SK-N-SH (cell line): Measurements from ENCODE around the gene OTOP3. TPM values are rescaled to one million over a fixed set of nuclear protein-coding genes. Genes with fewer than 3 reads are reported as not detected.
A peak's percentile ranks its signal among the peaks of the same experiment; 100 is the strongest.

ENCODE experiments used
- CTCF ChIA-PET: fragments of 300-600, 350-600 bp; formaldehyde crosslinking; extraction: SDS; loops from one replicate; lab custom pipeline; 2021; lab: Yijun Ruan, JAX
- POLR2A ChIA-PET: fragments of 350-600 bp; sonication (Branson Sonifier 250); formaldehyde crosslinking; extraction: SDS; loops from one replicate; lab custom pipeline; 2020; ENCODE audit warnings: antibody characterized with exemption, inconsistent platforms; lab: Yijun Ruan, JAX
- DNase-seq: peaks from one replicate; pipeline ENCODE4 v3.0.0; 2012
- H2AFZ ChIP-seq: fragments of 200-600 bp; sonication (generic); 2 replicates; pipeline ENCODE4 v1.8.1; 2016; ENCODE audit warnings: antibody characterized with exemption, mild to moderate bottlenecking, low read depth
- H3F3A ChIP-seq: fragments of 200-600 bp; sonication (generic); replicated peaks from 2 replicates; pipeline ENCODE3; 2016; ENCODE audit warnings: antibody characterized with exemption, mild to moderate bottlenecking; ENCODE audit not compliant: insufficient read depth
- H3K27ac ChIP-seq, 2 experiments: fragments of 200-500 bp in 1 of 2; fragments of 200-600 bp in 1 of 2; sonication (Bioruptor generic) in 1 of 2; sonication (generic), shearing (Covaris generic) in 1 of 2; 2 replicates each; pipeline versions ENCODE4 v1.5.1 to v1.6.1; 2014 to 2016; ENCODE audit warnings: low read depth in 2 of 2, inconsistent platforms in 1 of 2, low read length in 1 of 2, mild to moderate bottlenecking in 1 of 2, mixed read lengths in 1 of 2
- H3K27me3 ChIP-seq: fragments of 200-600 bp; sonication (generic), shearing (Covaris generic); 2 replicates; pipeline ENCODE4 v1.6.1; 2016; ENCODE audit warnings: mixed run types; ENCODE audit not compliant: insufficient read depth
- H3K36me3 ChIP-seq, 2 experiments: fragments of 200-500 bp in 1 of 2; fragments of 200-600 bp in 1 of 2; sonication (Bioruptor generic) in 1 of 2; sonication (generic) in 1 of 2; replicated peaks in 1 of 2; 2 replicates each; pipeline versions ENCODE3 to v1.5.1; 2014 to 2016; ENCODE audit warnings: low read length in 1 of 2, mild to moderate bottlenecking in 1 of 2; ENCODE audit not compliant: insufficient read depth in 2 of 2, control insufficient read depth in 1 of 2
- H3K4me1 ChIP-seq, 2 experiments: fragments of 200-500 bp in 1 of 2; fragments of 200-600 bp in 1 of 2; sonication (Bioruptor generic) in 1 of 2; sonication (generic), shearing (Covaris generic) in 1 of 2; 2 replicates each; pipeline versions ENCODE4 v1.5.1 to v1.6.1; 2014 to 2016; ENCODE audit warnings: low read depth in 1 of 2, low read length in 1 of 2, mixed run types in 1 of 2; ENCODE audit not compliant: insufficient read depth in 2 of 2, control insufficient read depth in 1 of 2
- H3K4me2 ChIP-seq: fragments of 200-600 bp; sonication (generic), shearing (Covaris generic); 2 replicates; pipeline ENCODE4 v1.6.1; 2017; ENCODE audit warnings: mixed run types
- H3K4me3 ChIP-seq, 2 experiments: fragments of 200-500 bp in 1 of 2; fragments of 200-600 bp in 1 of 2; sonication (Bioruptor generic) in 1 of 2; sonication (generic), shearing (Covaris generic) in 1 of 2; 2 replicates each; pipeline versions ENCODE4 v1.5.1 to v1.8.1; 2014 to 2016; ENCODE audit warnings: low read depth in 2 of 2, inconsistent platforms in 1 of 2, low read length in 1 of 2, mild to moderate bottlenecking in 1 of 2, mixed read lengths in 1 of 2, moderate library complexity in 1 of 2
- H3K79me2 ChIP-seq: fragments of 200-600 bp; sonication (generic); 2 replicates; pipeline ENCODE4 v1.8.1; 2017; ENCODE audit warnings: mild to moderate bottlenecking; ENCODE audit not compliant: insufficient read depth
- H3K9ac ChIP-seq: fragments of 200-600 bp; sonication (generic); 2 replicates; pipeline ENCODE4 v1.6.1; 2017; ENCODE audit warnings: mixed run types
- H3K9me2 ChIP-seq: fragments of 200-600 bp; sonication (generic); 2 replicates; pipeline ENCODE4 v1.6.1; 2017; ENCODE audit warnings: mixed run types
- H3K9me3 ChIP-seq: fragments of 200-600 bp; sonication (generic); 2 replicates; pipeline ENCODE4 v1.6.1; 2017; ENCODE audit warnings: mixed run types, mild to moderate bottlenecking, moderate library complexity
- H4K20me1 ChIP-seq: fragments of 200-600 bp; sonication (generic); 2 replicates; pipeline ENCODE4 v1.6.1; 2017; ENCODE audit warnings: mild to moderate bottlenecking, mixed run types; ENCODE audit not compliant: insufficient read depth
- CTCF ChIP-seq: fragments of 200-600 bp; sonication (generic); IDR thresholded peaks from 2 replicates; pipeline ENCODE4 v1.6.1; 2017; ENCODE audit warnings: antibody characterized with exemption, mild to moderate bottlenecking, moderate library complexity
- EP300 ChIP-seq, 2 experiments: IDR thresholded peaks; 2 replicates each; pipeline versions ENCODE4 v1.4.0 to v1.6.1; 2012; ENCODE audit warnings: borderline replicate concordance in 1 of 2, low read depth in 1 of 2, low read length in 1 of 2
- EZH2phosphoT487 ChIP-seq: fragments of 200-600 bp; sonication (generic); IDR thresholded peaks from 2 replicates; pipeline ENCODE4 v1.6.1; 2017; ENCODE audit warnings: low read depth, mixed run types, mild to moderate bottlenecking, antibody characterized with exemption, moderate library complexity, borderline replicate concordance
- USF1 ChIP-seq: IDR thresholded peaks from 2 replicates; pipeline ENCODE4 v1.4.0; 2012; ENCODE audit warnings: low read depth, borderline replicate concordance
- ZBTB33 ChIP-seq: IDR thresholded peaks from 2 replicates; pipeline ENCODE4 v1.4.0; 2012; ENCODE audit warnings: low read depth, borderline replicate concordance
- WGBS: methylation state at CpG from one replicate; pipeline ENCODE4 v1.1.6; 2017; ENCODE audit warnings: low lambda C conversion rate; 5-methylcytosine and 5-hydroxymethylcytosine counted together
- polyA plus RNA-seq, 3 experiments: library from polyadenylated mRNA; depleted of rRNA; stranded (reverse); fragments of >200 nt; gene quantifications; 2 replicates each; pipeline ENCODE4 v1.2.3, GENCODE V29; 2012

OTOP3 gene
- polyA plus RNA-seq, 1 of the 3 experiments (the other 2 are of a cell fraction): not detected

GRCh38 chr17:74923538-74924249, 12.0 kb upstream of the OTOP3 start (continued):
- peak; percentile 86 for TF ChIP-seq CTCF
- no peak for TF ChIP-seq EP300 (IDR thresholded peaks at IDR 0.05; ENCODE audit: borderline replicate concordance in 1 of 2, low read depth in 1 of 2, low read length in 1 of 2)
- no peak for TF ChIP-seq ZBTB33

- Histone ChIP-seq H3K9me3 (no peaks in the 10 kb centered on the region), H2AFZ (peak within 1 kb of the TSS; percentile 84; the same call in 1 of the 2 replicates), H3K4me2 (peak within 1 kb of the TSS; percentile 99), H3K27me3 (peaks cover 78% of the 10 kb centered on the region), H3K9me2 (no peaks in the 10 kb centered on the region), H3K4me3 (peak within 1 kb of the TSS; percentile 42 to 62), H3K9ac (no peak within 1 kb of the TSS), H3F3A (no peaks in the 10 kb centered on the region), H3K27ac (no peak within 1 kb of the TSS), H3K36me3 (no peaks in the 10 kb centered on the region), H3K79me2 (no peaks in the 10 kb centered on the region), H4K20me1 (peaks cover 3% of the 10 kb centered on the region; the same call in 1 of the 2 replicates), H3K4me1 (peaks cover 0 to 19% of the 10 kb centered on the region in 2 experiments; a peak in 1 of 4 replicates)
- ChIA-PET CTCF (interaction anchor here (0.6 to 12.1 kb wide), 42 partner anchors 10 to 473 kb away, joined by 3 to 286 read pairs (median 5); partner anchors contain the start of genes CDR2L, FADS6, HID1 and MRPL58), POLR2A (interaction anchor here (0.8 to 1.5 kb wide), 3 partner anchors 11 to 51 kb away, joined by 3 read pairs; partner anchors contain the start of gene OTOP3)
- WGBS: 13% methylated on average over 36 of the region's 54 CpGs
- DNase-seq: peak; percentile 67
- TF ChIP-seq USF1: no peak
- TF ChIP-seq EZH2phosphoT487: peak; percentile 48; the same call in 1 of the 2 replicates
Observed at GRCh38 chr17:74924250-74924948, 11.3 kb upstream of the OTOP3 start, which contains the start of gene OTOP2. OTOP2 (plus strand) TSS chr17:74924273; CDS start chr17:74924633, 360 bp downstream.
